Neutrophil (primary cell): ENCODE measurements around the gene IFT172.
"Not testable (repeated sequence)": the region's sequence is repeated elsewhere in the genome, so short reads cannot be mapped to it uniquely, and the experiment has no call there.

Source experiments
- H3K27ac ChIP-seq: fragments of 200-600 bp; sonication (generic); 2 replicates; pipeline ENCODE4 v1.5.1; 2016; ENCODE audit warnings: mild to moderate bottlenecking, moderate library complexity
- H3K27me3 ChIP-seq: fragments of 200-600 bp; sonication (generic); 2 replicates; pipeline ENCODE4 v1.6.0; 2016; ENCODE audit warnings: mild to moderate bottlenecking
- H3K36me3 ChIP-seq: fragments of 200-600 bp; sonication (generic); 2 replicates; pipeline ENCODE4 v1.5.1; 2017
- H3K4me1 ChIP-seq, 2 experiments: fragments of 200-600 bp in 1 of 2; sonication (generic) in 1 of 2; 1 replicate in 1 of 2; 2 replicates in 1 of 2; pipeline versions ENCODE4 v1.5.1 to v1.6.1; 2013 to 2016; ENCODE audit warnings: low read depth in 1 of 2, low read length in 1 of 2, mild to moderate bottlenecking in 1 of 2, moderate library complexity in 1 of 2; ENCODE audit not compliant: control insufficient read depth in 1 of 2, insufficient read depth in 1 of 2
- H3K4me3 ChIP-seq, 2 experiments: fragments of 200-600 bp in 1 of 2; sonication (generic) in 1 of 2; 1 replicate in 1 of 2; 2 replicates in 1 of 2; pipeline ENCODE4 v1.5.1; 2013 to 2016; ENCODE audit warnings: low read depth in 1 of 2, low read length in 1 of 2, mild to moderate bottlenecking in 1 of 2, moderate library complexity in 1 of 2
- H3K9me3 ChIP-seq: fragments of 200-600 bp; sonication (generic); 2 replicates; pipeline ENCODE4 v1.5.1; 2016
- TF ChIP-seq, protein P1 (sequence below): fragments of 200-600 bp; sonication (generic); IDR thresholded peaks from 2 replicates; pipeline ENCODE4 v1.5.1; 2016; ENCODE audit warnings: antibody characterized with exemption

IFT172 gene

DNA sequence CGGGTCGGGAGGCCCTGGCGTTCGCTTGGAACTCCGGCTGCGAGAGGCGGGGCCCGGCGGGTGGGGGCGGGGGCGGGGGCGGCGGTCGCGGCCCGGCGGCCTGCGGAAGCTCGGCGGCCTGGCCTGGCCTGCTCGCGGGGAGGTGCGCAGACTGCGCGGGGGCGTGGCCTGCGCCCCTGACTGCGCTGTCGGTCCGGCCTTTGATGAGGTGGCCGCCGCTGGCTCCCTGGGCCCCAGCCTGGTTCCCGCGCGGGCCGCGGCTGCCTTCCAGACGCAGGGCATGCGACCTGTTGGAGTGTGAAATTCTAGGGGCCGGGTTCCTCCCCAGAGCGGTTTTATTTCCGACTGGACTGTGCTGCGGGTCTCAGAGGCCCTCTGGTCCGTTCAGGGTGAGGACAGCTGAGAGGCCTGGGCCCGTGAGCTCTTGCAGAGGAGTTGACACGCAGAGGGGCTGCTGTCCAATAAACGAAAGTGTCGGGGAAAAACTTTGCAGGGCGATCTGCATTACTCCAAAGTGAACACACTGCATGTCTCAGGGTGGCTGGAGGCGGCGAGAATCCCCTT lies 60.5 kb downstream of the IFT172 start:
- peak overlapping the region; percentile 89 to 100 for H3K4me3 ChIP-seq
- TF ChIP-seq, protein P1, sequence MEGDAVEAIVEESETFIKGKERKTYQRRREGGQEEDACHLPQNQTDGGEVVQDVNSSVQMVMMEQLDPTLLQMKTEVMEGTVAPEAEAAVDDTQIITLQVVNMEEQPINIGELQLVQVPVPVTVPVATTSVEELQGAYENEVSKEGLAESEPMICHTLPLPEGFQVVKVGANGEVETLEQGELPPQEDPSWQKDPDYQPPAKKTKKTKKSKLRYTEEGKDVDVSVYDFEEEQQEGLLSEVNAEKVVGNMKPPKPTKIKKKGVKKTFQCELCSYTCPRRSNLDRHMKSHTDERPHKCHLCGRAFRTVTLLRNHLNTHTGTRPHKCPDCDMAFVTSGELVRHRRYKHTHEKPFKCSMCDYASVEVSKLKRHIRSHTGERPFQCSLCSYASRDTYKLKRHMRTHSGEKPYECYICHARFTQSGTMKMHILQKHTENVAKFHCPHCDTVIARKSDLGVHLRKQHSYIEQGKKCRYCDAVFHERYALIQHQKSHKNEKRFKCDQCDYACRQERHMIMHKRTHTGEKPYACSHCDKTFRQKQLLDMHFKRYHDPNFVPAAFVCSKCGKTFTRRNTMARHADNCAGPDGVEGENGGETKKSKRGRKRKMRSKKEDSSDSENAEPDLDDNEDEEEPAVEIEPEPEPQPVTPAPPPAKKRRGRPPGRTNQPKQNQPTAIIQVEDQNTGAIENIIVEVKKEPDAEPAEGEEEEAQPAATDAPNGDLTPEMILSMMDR = no peak

DNA sequence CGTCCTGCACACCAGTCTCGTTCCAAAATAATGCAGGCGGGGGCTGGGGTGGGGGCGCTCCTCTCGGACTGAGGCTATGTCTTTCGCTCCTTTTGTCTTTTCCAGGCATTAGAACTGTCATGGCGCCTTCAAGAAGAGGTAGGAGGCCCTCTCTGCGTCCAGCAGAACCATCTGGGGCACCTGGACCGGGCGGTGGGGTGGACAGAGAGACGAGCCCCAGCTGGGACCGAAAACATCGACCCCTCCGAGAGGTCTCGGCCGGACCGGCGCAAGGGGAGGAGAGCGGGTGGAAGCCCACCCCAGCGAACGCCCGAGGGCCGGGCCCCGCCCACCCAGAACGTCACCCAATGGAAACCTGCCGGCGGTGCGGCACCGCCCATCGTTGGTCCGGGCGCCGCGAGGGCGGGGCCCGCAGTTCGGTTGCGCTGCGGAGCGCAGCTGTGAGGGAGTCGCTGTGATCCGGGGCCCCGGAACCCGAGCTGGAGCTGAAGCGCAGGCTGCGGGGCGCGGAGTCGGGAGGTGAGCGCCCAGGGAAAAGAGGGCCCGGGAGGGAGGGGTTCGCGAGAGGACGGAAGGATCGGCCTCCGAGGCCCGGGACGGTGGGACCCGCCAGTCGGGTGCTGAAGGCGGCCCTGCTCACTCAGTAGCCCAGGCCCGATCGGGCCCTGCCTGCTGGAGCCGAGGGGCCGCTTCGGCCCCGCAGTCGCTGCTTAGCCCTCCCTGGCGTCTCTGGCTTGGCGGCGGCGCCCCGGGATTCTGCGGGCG lies 61.1 kb downstream of the IFT172 start, which contains the start of gene NRBP1:
Gene NRBP1 (plus strand): TSS at position 419 of the 765 bp plus-strand sequence. CDS start 4,643 bp downstream, outside the sequence.
- peaks cover 24% of the 10 kb centered on the region in 2 experiments for H3K4me1 ChIP-seq
- H3K36me3 ChIP-seq = peaks cover 5% of the 10 kb centered on the region
- peak within 1 kb of the TSS; percentile 99 for H3K27ac ChIP-seq
- H3K27me3 ChIP-seq = no peaks in the 10 kb centered on the region
- TF ChIP-seq, protein P1 = peak; percentile 26
- H3K9me3 ChIP-seq = no peaks in the 10 kb centered on the region
- H3K4me3 ChIP-seq = peak within 1 kb of the TSS; percentile 89 to 100

More for the DNA sequence above, 60.5 kb downstream of the IFT172 start:
- H3K36me3 ChIP-seq = peaks cover 11% of the 10 kb centered on the region
- peaks cover 24% of the 10 kb centered on the region in 2 experiments for H3K4me1 ChIP-seq
- H3K9me3 ChIP-seq = no peaks in the 10 kb centered on the region
- H3K27me3 ChIP-seq = no peaks in the 10 kb centered on the region
- peak overlapping the region; percentile 99 for H3K27ac ChIP-seq

DNA sequence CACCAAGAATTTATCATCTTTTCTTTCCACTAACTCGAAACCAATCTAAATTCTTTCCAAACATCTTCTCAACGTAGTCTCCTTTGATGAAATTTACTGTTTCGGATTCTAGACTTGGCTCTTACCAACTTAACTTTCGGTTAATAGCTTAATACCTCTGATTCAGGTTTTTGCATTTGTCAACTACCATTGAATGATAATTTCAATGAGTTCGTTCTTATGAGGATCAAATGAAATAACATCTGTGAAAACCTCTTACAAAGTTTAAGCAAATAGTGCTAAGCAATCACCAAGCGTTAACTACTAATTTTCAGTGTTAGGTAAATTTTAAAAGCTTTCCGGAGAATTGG lies 61.7 kb downstream of the IFT172 start:
- peak overlapping the region; percentile 99 for H3K27ac ChIP-seq
- no peaks in the 10 kb centered on the region for H3K9me3 ChIP-seq
- no peaks in the 10 kb centered on the region for H3K36me3 ChIP-seq
- H3K4me3 ChIP-seq = peak overlapping the region; percentile 89 to 100
- H3K27me3 ChIP-seq = no peaks in the 10 kb centered on the region
- peaks cover 24% of the 10 kb centered on the region in 2 experiments for H3K4me1 ChIP-seq
- TF ChIP-seq, protein P1 = no peak

DNA sequence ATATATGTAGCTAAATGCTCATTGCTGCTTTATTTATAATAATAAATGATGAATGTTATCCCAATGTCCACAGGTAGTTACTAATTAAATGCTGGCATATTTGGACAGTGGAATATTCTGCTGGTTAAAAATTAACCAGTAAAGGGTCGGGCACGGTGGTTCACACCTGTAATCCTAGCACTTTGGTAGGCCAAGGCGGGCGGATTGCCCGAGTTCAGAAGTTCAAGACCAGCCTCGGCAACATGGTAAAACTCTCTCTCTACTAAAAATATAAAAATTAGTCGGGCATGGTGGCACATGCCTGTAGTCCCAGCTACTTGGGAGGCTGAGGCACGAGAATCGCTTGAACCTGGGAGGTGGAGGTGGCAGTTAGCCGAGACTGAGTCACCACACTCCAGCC lies 64.5 kb downstream of the IFT172 start:
- not testable (repeated sequence) for H3K36me3 ChIP-seq, H3K4me3 ChIP-seq, H3K27me3 ChIP-seq, H3K27ac ChIP-seq, H3K9me3 ChIP-seq
- peaks cover 18 to 19% of the 10 kb centered on the region in 2 experiments for H3K4me1 ChIP-seq

DNA sequence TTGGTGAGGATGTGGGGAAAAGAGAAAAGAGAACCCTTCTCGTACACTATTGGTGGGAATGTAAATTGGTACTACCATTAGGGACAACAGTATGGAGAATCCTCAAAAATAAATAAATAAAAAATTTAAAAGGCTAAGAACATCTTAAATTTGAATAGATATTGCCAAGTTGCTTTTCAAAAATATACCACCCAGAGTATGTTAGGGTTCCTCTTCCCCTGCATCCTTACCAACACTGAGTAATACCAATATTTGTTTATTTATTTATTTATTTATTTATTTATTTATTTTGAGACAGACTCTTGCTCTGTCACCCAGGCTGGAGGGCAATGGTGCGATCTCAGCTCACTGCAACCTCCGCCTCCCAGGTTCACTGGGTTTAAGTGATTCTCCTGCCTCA lies 66.6 kb downstream of the IFT172 start:
- no peak overlapping the region for H3K27ac ChIP-seq
- TF ChIP-seq, protein P1 = no peak
- H3K36me3 ChIP-seq = no peaks in the 10 kb centered on the region
- H3K27me3 ChIP-seq = no peaks in the 10 kb centered on the region
- peaks cover 6 to 7% of the 10 kb centered on the region in 2 experiments for H3K4me1 ChIP-seq
- H3K4me3 ChIP-seq = no peak overlapping the region
- H3K9me3 ChIP-seq = no peaks in the 10 kb centered on the region

DNA sequence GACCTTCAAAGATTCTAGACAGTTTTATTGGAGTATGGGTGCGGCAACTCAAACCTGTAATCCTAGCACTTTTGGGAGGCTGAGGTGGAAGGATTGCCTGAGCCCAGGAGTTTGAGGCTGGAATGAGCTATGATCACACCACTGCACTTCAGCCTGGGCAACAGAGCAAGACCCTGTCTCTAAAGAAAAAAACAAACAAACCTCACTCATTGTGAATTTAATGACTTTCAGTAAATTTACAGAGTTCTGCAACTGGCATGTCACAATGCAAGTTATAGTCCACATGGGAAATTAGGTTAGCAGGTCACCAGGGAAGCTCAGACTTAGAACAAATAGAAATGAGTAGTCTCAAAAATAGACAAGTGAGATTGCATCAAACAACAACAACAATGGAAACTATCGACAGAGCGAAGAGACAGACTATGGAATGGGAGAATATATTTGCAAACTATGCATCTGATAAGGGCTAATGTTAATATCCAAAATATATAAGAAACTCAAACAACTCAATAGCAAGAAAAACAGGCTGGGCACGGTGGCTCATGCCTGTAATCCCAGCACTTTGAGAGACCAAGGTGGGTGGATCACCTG lies 67.8 kb downstream of the IFT172 start:
- H3K27me3 ChIP-seq = no peaks in the 10 kb centered on the region
- TF ChIP-seq, protein P1 = no peak
- H3K4me1 ChIP-seq = no peaks in the 10 kb centered on the region
- no peak overlapping the region for H3K27ac ChIP-seq
- H3K36me3 ChIP-seq = no peaks in the 10 kb centered on the region
- no peak overlapping the region for H3K4me3 ChIP-seq
- no peaks in the 10 kb centered on the region for H3K9me3 ChIP-seq
